SJCRH30 (cell line): ENCODE data around the gene PPP2R3B. TPM values are rescaled to one million over a fixed set of nuclear protein-coding genes. Genes with fewer than 3 reads are reported as not detected.
"Not testable (repeated sequence)": the region's sequence is repeated elsewhere in the genome, so short reads cannot be mapped to it uniquely, and the experiment has no call there.

Experiments used
- DNase-seq, 2 experiments: peaks; one replicate each; pipeline ENCODE4 v3.0.0-alpha.2; 2015 to 2020
- H3K27ac ChIP-seq: fragments of 250-450 bp; sonication (Bioruptor Pico); 2 replicates; pipeline ENCODE4 v1.5.1; 2020; ENCODE audit warnings: mild to moderate bottlenecking, moderate library complexity
- H3K27me3 ChIP-seq: fragments of 250-450 bp; sonication (Bioruptor Pico); 2 replicates; pipeline ENCODE4 v1.5.1; 2020; ENCODE audit warnings: mild to moderate bottlenecking, moderate library complexity
- H3K36me3 ChIP-seq: fragments of 250-450 bp; sonication (Bioruptor Pico); 2 replicates; pipeline ENCODE4 v1.5.1; 2020; ENCODE audit warnings: mild to moderate bottlenecking, moderate library complexity
- H3K4me1 ChIP-seq: fragments of 250-450 bp; sonication (Bioruptor Pico); 2 replicates; pipeline ENCODE4 v1.5.1; 2020; ENCODE audit warnings: mild to moderate bottlenecking, moderate library complexity
- H3K4me3 ChIP-seq: fragments of 250-450 bp; sonication (Bioruptor Pico); 2 replicates; pipeline ENCODE4 v1.5.1; 2020; ENCODE audit warnings: mild to moderate bottlenecking, moderate library complexity
- H3K9me3 ChIP-seq: fragments of 250-450 bp; sonication (Bioruptor Pico); replicated peaks from 2 replicates; pipeline ENCODE4 v1.5.1; 2020; ENCODE audit warnings: mild to moderate bottlenecking, moderate library complexity
- total RNA-seq: library from RNA; depleted of rRNA; stranded (reverse); fragments of >200 nt; shearing (Covaris generic); gene quantifications from 2 replicates; pipeline ENCODE4 v1.2.3, GENCODE V29; 2014; rRNA removed

PPP2R3B gene
- total RNA-seq = 29.2 and 29.8 TPM in 2 replicates

- no peaks in the 10 kb centered on the region for H3K27me3 ChIP-seq
- peak; percentile 96 to 97 for DNase-seq
- H3K9me3 ChIP-seq = no peaks in the 10 kb centered on the region
- peak within 1 kb of the TSS; percentile 99 for H3K4me3 ChIP-seq
- H3K27ac ChIP-seq = peak within 1 kb of the TSS; percentile 99
- H3K36me3 ChIP-seq = no peaks in the 10 kb centered on the region
- peaks cover 4% of the 10 kb centered on the region; the same call in 1 of the 2 replicates for H3K4me1 ChIP-seq
Measured at GRCh38 chrX:386768-387575, at the start of gene PPP2R3B. Gene PPP2R3B, minus strand, starts transcription at chrX:386907. Its CDS starts 216 bp downstream, at chrX:386691.

- Histone ChIP-seq H3K9me3 (no peaks in the 10 kb centered on the region), H3K27me3 (no peaks in the 10 kb centered on the region), H3K27ac (no peak overlapping the region), H3K36me3 (no peaks in the 10 kb centered on the region), H3K4me3 (no peak overlapping the region), H3K4me1 (no peaks in the 10 kb centered on the region)
- no peak for DNase-seq
Measured at GRCh38 chrX:435536-436122, 48.9 kb upstream of the PPP2R3B start.

- Histone ChIP-seq H3K4me3 (no peak overlapping the region), H3K27me3 (no peaks in the 10 kb centered on the region), H3K27ac (no peak overlapping the region), H3K4me1 (no peaks in the 10 kb centered on the region), H3K36me3 (no peaks in the 10 kb centered on the region), H3K9me3 (no peaks in the 10 kb centered on the region)
- no peak for DNase-seq
Measured at GRCh38 chrX:434946-435345, 48.2 kb upstream of the PPP2R3B start.

- no peaks in the 10 kb centered on the region for H3K4me1 ChIP-seq
- H3K9me3 ChIP-seq = no peaks in the 10 kb centered on the region
- no peaks in the 10 kb centered on the region for H3K36me3 ChIP-seq
- no peak for DNase-seq
- H3K4me3 ChIP-seq = no peak overlapping the region
- no peaks in the 10 kb centered on the region for H3K27me3 ChIP-seq
- no peak overlapping the region for H3K27ac ChIP-seq
Measured at GRCh38 chrX:433771-434170, 47.1 kb upstream of the PPP2R3B start.

GRCh38 chrX:432666-433065 is 46.0 kb upstream of the PPP2R3B start:
- not testable (repeated sequence) for DNase-seq, H3K9me3 ChIP-seq, H3K27ac ChIP-seq, H3K4me3 ChIP-seq, H3K36me3 ChIP-seq, H3K27me3 ChIP-seq, H3K4me1 ChIP-seq

- Histone ChIP-seq H3K27me3 (no peaks in the 10 kb centered on the region), H3K27ac (no peak overlapping the region), H3K4me1 (no peaks in the 10 kb centered on the region), H3K4me3 (no peak overlapping the region), H3K9me3 (no peaks in the 10 kb centered on the region), H3K36me3 (no peaks in the 10 kb centered on the region)
- DNase-seq = no peak
Measured at GRCh38 chrX:431492-432111, 44.9 kb upstream of the PPP2R3B start.

- DNase-seq = no peak
- no peaks in the 10 kb centered on the region for H3K4me1 ChIP-seq
- H3K27me3 ChIP-seq = no peaks in the 10 kb centered on the region
- H3K4me3 ChIP-seq = no peak overlapping the region
- H3K36me3 ChIP-seq = no peaks in the 10 kb centered on the region
- H3K9me3 ChIP-seq = no peaks in the 10 kb centered on the region
- H3K27ac ChIP-seq = no peak overlapping the region
Measured at GRCh38 chrX:431056-431455, 44.3 kb upstream of the PPP2R3B start.

GRCh38 chrX:429266-429825 is 42.6 kb upstream of the PPP2R3B start:
- Histone ChIP-seq H3K27me3 (no peaks in the 10 kb centered on the region), H3K36me3 (no peaks in the 10 kb centered on the region), H3K4me3 (no peak overlapping the region), H3K9me3 (no peaks in the 10 kb centered on the region), H3K4me1 (no peaks in the 10 kb centered on the region), H3K27ac (no peak overlapping the region)
- DNase-seq = no peak

- Histone ChIP-seq H3K27me3 (no peaks in the 10 kb centered on the region), H3K4me3 (no peak overlapping the region), H3K9me3 (no peaks in the 10 kb centered on the region), H3K27ac (no peak overlapping the region), H3K36me3 (no peaks in the 10 kb centered on the region), H3K4me1 (no peaks in the 10 kb centered on the region)
- no peak for DNase-seq
Measured at GRCh38 chrX:427812-428725, 41.4 kb upstream of the PPP2R3B start.

- Histone ChIP-seq H3K4me1 (no peaks in the 10 kb centered on the region), H3K4me3 (no peak overlapping the region), H3K27ac (no peak overlapping the region), H3K36me3 (no peaks in the 10 kb centered on the region), H3K9me3 (no peaks in the 10 kb centered on the region), H3K27me3 (no peaks in the 10 kb centered on the region)
- DNase-seq = no peak
Measured at GRCh38 chrX:426881-427280, 40.2 kb upstream of the PPP2R3B start.

GRCh38 chrX:425056-425455 is 38.3 kb upstream of the PPP2R3B start:
- Histone ChIP-seq H3K27me3 (no peaks in the 10 kb centered on the region), H3K4me3 (no peak overlapping the region)
- DNase-seq = no peak

GRCh38 chrX:421646-422391 is 35.1 kb upstream of the PPP2R3B start:
- no peak overlapping the region; the same call in 1 of the 2 replicates for H3K4me3 ChIP-seq
- no peaks in the 10 kb centered on the region for H3K4me1 ChIP-seq
- H3K9me3 ChIP-seq = no peaks in the 10 kb centered on the region
- no peaks in the 10 kb centered on the region for H3K36me3 ChIP-seq
- DNase-seq = peak; percentile 51 to 54
- no peaks in the 10 kb centered on the region for H3K27me3 ChIP-seq
- H3K27ac ChIP-seq = no peak overlapping the region; the same call in 1 of the 2 replicates

More at GRCh38 chrX:425056-425455, 38.3 kb upstream of the PPP2R3B start:
- Histone ChIP-seq H3K36me3 (no peaks in the 10 kb centered on the region), H3K27ac (no peak overlapping the region), H3K4me1 (no peaks in the 10 kb centered on the region), H3K9me3 (no peaks in the 10 kb centered on the region)

GRCh38 chrX:420496-421223 is 34.0 kb upstream of the PPP2R3B start:
- no peak overlapping the region for H3K4me3 ChIP-seq
- H3K4me1 ChIP-seq = no peaks in the 10 kb centered on the region
- no peaks in the 10 kb centered on the region for H3K27me3 ChIP-seq
- no peak overlapping the region for H3K27ac ChIP-seq
- no peaks in the 10 kb centered on the region for H3K9me3 ChIP-seq
- no peak for DNase-seq
- H3K36me3 ChIP-seq = no peaks in the 10 kb centered on the region
